Sigmoid colon (tissue), 7 donors: Measurements from ENCODE around the gene USP17L30. TPM values are rescaled to one million over a fixed set of nuclear protein-coding genes. Genes with fewer than 3 reads are reported as not detected.
"Not testable (repeated sequence)": the region's sequence is repeated elsewhere in the genome, so short reads cannot be mapped to it uniquely, and the experiment has no call there.

ENCODE experiments used
- DNase-seq: peaks from one replicate; pipeline ENCODE4 v3.0.0-alpha.2; 2019
- H3K27ac ChIP-seq, 4 donors: fragments of 200-600 bp; sonication (generic); one replicate each; pipeline ENCODE4 v1.5.1; 2016 to 2019; ENCODE audit warnings: mild to moderate bottlenecking in 1 of 4
- H3K27me3 ChIP-seq, 3 donors: fragments of 200-600 bp; sonication (generic); one replicate each; pipeline ENCODE4 v1.5.1; 2019; ENCODE audit warnings: mild to moderate bottlenecking in 1 of 3
- H3K36me3 ChIP-seq, 4 donors: fragments of 200-600 bp; sonication (generic); one replicate each; pipeline ENCODE4 v1.5.1; 2016 to 2019
- H3K4me1 ChIP-seq, 4 donors: fragments of 200-600 bp; sonication (generic); one replicate each; pipeline ENCODE4 v1.5.1; 2017 to 2019
- H3K4me3 ChIP-seq, 4 donors: fragments of 200-600 bp; sonication (generic); one replicate each; pipeline ENCODE4 v1.5.1; 2017 to 2019; ENCODE audit warnings: mild to moderate bottlenecking in 2 of 4, moderate library complexity in 1 of 4
- H3K9me3 ChIP-seq, 4 donors: fragments of 200-600 bp in 3 of 4; sonication (generic) in 3 of 4; one replicate each; pipeline versions ENCODE4 v1.5.1 to v1.6.1; 2013 to 2019
- CTCF ChIP-seq, 4 experiments: fragments of 450-650 bp in 3 of 4; fragments of 200-600 bp in 1 of 4; IDR thresholded peaks; one replicate each; pipeline ENCODE4 v1.5.1; 2016 to 2019; ENCODE audit warnings: antibody characterized with exemption in 4 of 4, mild to moderate bottlenecking in 3 of 4, moderate library complexity in 2 of 4
- EP300 ChIP-seq, 4 donors: sonication (generic); formaldehyde crosslinking; IDR thresholded peaks; one replicate each; pipeline ENCODE4 v1.6.1; 2017; ENCODE audit warnings: antibody characterized with exemption in 4 of 4
- POLR2A ChIP-seq, 2 donors: fragments of 450-650 bp; IDR thresholded peaks; one replicate each; pipeline ENCODE4 v1.6.1; 2016; ENCODE audit warnings: antibody characterized with exemption in 2 of 2, mild to moderate bottlenecking in 2 of 2, moderate library complexity in 2 of 2
- POLR2AphosphoS5 ChIP-seq, 4 donors: sonication (generic); formaldehyde crosslinking; IDR thresholded peaks; one replicate each; pipeline ENCODE4 v1.6.1; 2017; ENCODE audit warnings: antibody characterized with exemption in 4 of 4
- WGBS, 2 donors: extraction: QIAGEN DNeasy Blood & Tissue Kit; methylation state at CpG; one replicate each; pipeline ENCODE4 v1.1.7; 2013; 5-methylcytosine and 5-hydroxymethylcytosine counted together
- intact Hi-C: fragments of 100-400 bp; cut with DNase I; formaldehyde crosslinking; loops from one replicate; pipeline ENCODE4 v1.15.1; 2023
- polyA plus RNA-seq, 3 donors: library from polyadenylated mRNA; stranded (reverse); fragments of 200-250 nt; gene quantifications; one replicate each; pipeline ENCODE4 v1.2.3, GENCODE V29; 2013
- small RNA-seq, 3 donors: library from RNA; depleted of rRNA; stranded (forward); fragments of <200 nt; gene quantifications; one replicate each; pipeline ENCODE3, GENCODE V24; 2016
- total RNA-seq, 4 donors: library from RNA; depleted of rRNA; stranded (reverse); fragments of >200 nt; gene quantifications; one replicate each; pipeline ENCODE4 v1.1.0, GENCODE V29; 2016
- donor health status: healthy with polysubstance abuse.
- donor health status: Bipolar disorder and iron deficiency.
- donor health status: healthy.

USP17L30 gene
- total and polyA plus RNA-seq, 7 donors, result not detected

- H3K36me3 ChIP-seq, H3K27ac ChIP-seq, H3K9me3 ChIP-seq, H3K27me3 ChIP-seq, intact Hi-C loops, H3K4me1 ChIP-seq: not testable (repeated sequence)
- peak overlapping the region in 3 of 4 donors; percentile 40 to 49 (median 48) for H3K4me3 ChIP-seq
- DNase-seq, result peak; percentile 74
- WGBS, 2 donors, result 21 to 25% methylated on average over 36 of the region's 36 CpGs
- peak in 2 of 4 experiments; percentile 39 to 58 for TF ChIP-seq CTCF (IDR thresholded peaks at IDR 0.05)
Observed at GRCh38 chr4:9381012-9381534, 18.1 kb downstream of the USP17L30 start.

- H3K27me3 ChIP-seq, result no peaks in the 10 kb centered on the region
- TF ChIP-seq POLR2AphosphoS5 (IDR thresholded peaks at IDR 0.05), result no peak
- no peak for TF ChIP-seq POLR2A (IDR thresholded peaks at IDR 0.05)
- TF ChIP-seq EP300 (IDR thresholded peaks at IDR 0.05), result no peak
- no peak for TF ChIP-seq CTCF (IDR thresholded peaks at IDR 0.05)
- no peaks in the 10 kb centered on the region for H3K36me3 ChIP-seq
- intact Hi-C loops, result no loop called here
- H3K4me3 ChIP-seq, result no peak overlapping the region
- no peak for DNase-seq
- H3K9me3 ChIP-seq, result no peaks in the 10 kb centered on the region
- no peak overlapping the region for H3K27ac ChIP-seq
- no peaks in the 10 kb centered on the region for H3K4me1 ChIP-seq
- 41 to 78% methylated on average over 1 of the region's 1 CpG for WGBS, 2 donors
Observed at GRCh38 chr4:9384126-9384525, 21.2 kb downstream of the USP17L30 start.

GRCh38 chr4:9389001-9389400 lies 26.1 kb downstream of the USP17L30 start:
- H3K36me3 ChIP-seq, H3K4me3 ChIP-seq, DNase-seq, H3K27ac ChIP-seq, H3K9me3 ChIP-seq, intact Hi-C loops, H3K4me1 ChIP-seq, H3K27me3 ChIP-seq: not testable (repeated sequence)
- WGBS, 2 donors, result 38 to 60% methylated on average over 2 of the region's 2 CpGs

GRCh38 chr4:9405774-9406173 lies 42.8 kb downstream of the USP17L30 start:
- H3K9me3 ChIP-seq, H3K27ac ChIP-seq, H3K4me3 ChIP-seq, H3K36me3 ChIP-seq, intact Hi-C loops, DNase-seq, H3K27me3 ChIP-seq, H3K4me1 ChIP-seq: not testable (repeated sequence)
- 81 to 85% methylated on average over 2 of the region's 2 CpGs for WGBS, 2 donors

GRCh38 chr4:9406491-9406890 lies 43.6 kb downstream of the USP17L30 start:
- DNase-seq, intact Hi-C loops: not testable (repeated sequence)

GRCh38 chr4:9409793-9410192 lies 46.9 kb downstream of the USP17L30 start:
- WGBS, 2 donors, result 90 to 93% methylated on average over 13 of the region's 13 CpGs
- Histone ChIP-seq H3K4me1 (no peaks in the 10 kb centered on the region), H3K9me3 (no peaks in the 10 kb centered on the region), H3K27ac (no peak overlapping the region), H3K27me3 (no peaks in the 10 kb centered on the region), H3K4me3 (no peak overlapping the region), H3K36me3 (no peaks in the 10 kb centered on the region)
- intact Hi-C loops, result no loop called here
- TF ChIP-seq EP300 (IDR thresholded peaks at IDR 0.05) (no peak), CTCF (IDR thresholded peaks at IDR 0.05) (no peak), POLR2A (IDR thresholded peaks at IDR 0.05) (no peak), POLR2AphosphoS5 (IDR thresholded peaks at IDR 0.05) (no peak)
- DNase-seq, result no peak

More at GRCh38 chr4:9406491-9406890, 43.6 kb downstream of the USP17L30 start:
- not testable (repeated sequence) for H3K4me1 ChIP-seq, H3K4me3 ChIP-seq, H3K27me3 ChIP-seq, H3K36me3 ChIP-seq, H3K27ac ChIP-seq, H3K9me3 ChIP-seq
- WGBS, 2 donors, result 77 to 83% methylated on average over 3 of the region's 3 CpGs

Small RNA genes within 50 kb of the gene (small RNA-seq; reads per million reads assigned to genes)
- gene RNA5SP153, result 0 reads per million in 3 donors

Other genes starting within 250 kb of the USP17L30 start
- not detected for gene FAM90A26, start 192.7 kb upstream of the USP17L30 start, total RNA-seq
- gene FAM90A26, start 192.7 kb upstream of the USP17L30 start, polyA plus RNA-seq, result not detected
- gene USP17L10, start 152.5 kb upstream of the USP17L30 start, total RNA-seq, result not detected
- gene USP17L10, start 152.5 kb upstream of the USP17L30 start, polyA plus RNA-seq, result not detected
- gene USP17L11, start 147.7 kb upstream of the USP17L30 start, total RNA-seq, result not detected
- gene USP17L11, start 147.7 kb upstream of the USP17L30 start, polyA plus RNA-seq, result not detected
- gene USP17L12, start 143.0 kb upstream of the USP17L30 start, total RNA-seq, result not detected
- not detected for gene USP17L12, start 143.0 kb upstream of the USP17L30 start, polyA plus RNA-seq
- gene USP17L13, start 138.2 kb upstream of the USP17L30 start, total RNA-seq, result not detected
- gene USP17L13, start 138.2 kb upstream of the USP17L30 start, polyA plus RNA-seq, result not detected
- not detected for gene USP17L15, start 128.7 kb upstream of the USP17L30 start, total RNA-seq
- not detected for gene USP17L15, start 128.7 kb upstream of the USP17L30 start, polyA plus RNA-seq
- not detected for gene USP17L17, start 119.2 kb upstream of the USP17L30 start, total RNA-seq
- not detected for gene USP17L17, start 119.2 kb upstream of the USP17L30 start, polyA plus RNA-seq
- not detected for gene USP17L18, start 114.5 kb upstream of the USP17L30 start, total RNA-seq
- not detected for gene USP17L18, start 114.5 kb upstream of the USP17L30 start, polyA plus RNA-seq
- gene USP17L19, start 109.8 kb upstream of the USP17L30 start, total RNA-seq, result not detected
- gene USP17L19, start 109.8 kb upstream of the USP17L30 start, polyA plus RNA-seq, result not detected
- gene USP17L20, start 105.0 kb upstream of the USP17L30 start, total RNA-seq, result not detected
- not detected for gene USP17L20, start 105.0 kb upstream of the USP17L30 start, polyA plus RNA-seq
- not detected for gene USP17L21, start 100.3 kb upstream of the USP17L30 start, total RNA-seq
- not detected for gene USP17L21, start 100.3 kb upstream of the USP17L30 start, polyA plus RNA-seq
- not detected for gene USP17L22, start 95.5 kb upstream of the USP17L30 start, total RNA-seq
- gene USP17L22, start 95.5 kb upstream of the USP17L30 start, polyA plus RNA-seq, result not detected
- not detected for gene USP17L24, start 38.0 kb upstream of the USP17L30 start, total RNA-seq
- gene USP17L24, start 38.0 kb upstream of the USP17L30 start, polyA plus RNA-seq, result not detected
- gene USP17L25, start 33.2 kb upstream of the USP17L30 start, total RNA-seq, result not detected
- not detected for gene USP17L25, start 33.2 kb upstream of the USP17L30 start, polyA plus RNA-seq
- gene USP17L26, start 28.5 kb upstream of the USP17L30 start, total RNA-seq, result not detected
- gene USP17L26, start 28.5 kb upstream of the USP17L30 start, polyA plus RNA-seq, result not detected
- not detected for gene USP17L5, start 23.7 kb upstream of the USP17L30 start, total RNA-seq
- not detected for gene USP17L5, start 23.7 kb upstream of the USP17L30 start, polyA plus RNA-seq
- gene USP17L27, start 19.0 kb upstream of the USP17L30 start, total RNA-seq, result not detected
- not detected for gene USP17L27, start 19.0 kb upstream of the USP17L30 start, polyA plus RNA-seq
- gene USP17L28, start 14.2 kb upstream of the USP17L30 start, total RNA-seq, result not detected
- gene USP17L28, start 14.2 kb upstream of the USP17L30 start, polyA plus RNA-seq, result not detected
- gene USP17L29, start 9.5 kb upstream of the USP17L30 start, total RNA-seq, result not detected
- gene USP17L29, start 9.5 kb upstream of the USP17L30 start, polyA plus RNA-seq, result not detected
- gene DEFB131A, start 81.3 kb downstream of the USP17L30 start, total RNA-seq, result not detected
- gene DEFB131A, start 81.3 kb downstream of the USP17L30 start, polyA plus RNA-seq, result not detected